Liver (tissue), 9 donors: ENCODE data around the gene MYO10. TPM values are rescaled to one million over a fixed set of nuclear protein-coding genes. Genes with fewer than 3 reads are reported as not detected.

Source experiments
- DNase-seq: peaks from one replicate; pipeline ENCODE4 v3.0.0-alpha.2; 2017; ENCODE audit warnings: low spot score
- H3K27ac ChIP-seq, 2 donors: one replicate each; pipeline ENCODE4 v1.7.0; 2013; ENCODE audit warnings: inconsistent platforms in 2 of 2, low read length in 2 of 2, control low read depth in 1 of 2, low read depth in 1 of 2, mild to moderate bottlenecking in 1 of 2
- H3K27me3 ChIP-seq, 4 donors: one replicate each; pipeline versions ENCODE4 v1.6.1 to v1.7.0; 2013; ENCODE audit warnings: low read length in 3 of 4, inconsistent platforms in 1 of 4, mild to moderate bottlenecking in 1 of 4, moderate library complexity in 1 of 4; ENCODE audit not compliant: control insufficient read depth in 4 of 4, insufficient read depth in 4 of 4
- H3K36me3 ChIP-seq, 4 donors: one replicate each; pipeline versions ENCODE4 v1.6.1 to v1.7.0; 2013; ENCODE audit warnings: low read length in 3 of 4, mild to moderate bottlenecking in 3 of 4, low read depth in 1 of 4, moderate library complexity in 1 of 4; ENCODE audit not compliant: control insufficient read depth in 4 of 4, insufficient read depth in 3 of 4
- H3K4me1 ChIP-seq, 4 donors: one replicate each; pipeline versions ENCODE4 v1.6.1 to v1.7.0; 2013; ENCODE audit warnings: low read length in 3 of 4, mild to moderate bottlenecking in 3 of 4, moderate library complexity in 1 of 4; ENCODE audit not compliant: control insufficient read depth in 4 of 4, insufficient read depth in 4 of 4
- H3K4me3 ChIP-seq, 3 donors: one replicate each; pipeline versions ENCODE4 v1.6.1 to v1.7.0; 2013; ENCODE audit warnings: low read length in 3 of 3, control low read depth in 1 of 3, low read depth in 1 of 3, mild to moderate bottlenecking in 1 of 3
- H3K9ac ChIP-seq, 2 donors: one replicate each; pipeline ENCODE4 v1.7.0; 2013; ENCODE audit warnings: low read length in 2 of 2, mild to moderate bottlenecking in 2 of 2, moderate library complexity in 2 of 2, control low read depth in 1 of 2, low read depth in 1 of 2
- H3K9me3 ChIP-seq, 4 donors: one replicate each; pipeline versions ENCODE4 v1.6.1 to v1.7.0; 2013; ENCODE audit warnings: low read length in 3 of 4; ENCODE audit not compliant: control insufficient read depth in 4 of 4
- ATF3 ChIP-seq: IDR thresholded peaks from 2 replicates; pipeline ENCODE4 v1.6.1; 2016; ENCODE audit warnings: antibody characterized with exemption
- CTCF ChIP-seq: fragments of 150-350 bp; IDR thresholded peaks from 2 replicates; pipeline ENCODE4 v1.5.1; 2017; ENCODE audit warnings: improper control_type of control experiment, low read depth, low read length; ENCODE audit not compliant: missing input control
- EGR1 ChIP-seq, 2 donors: IDR thresholded peaks; 2 replicates each; pipeline ENCODE4 v1.6.1; 2016 to 2018; ENCODE audit warnings: antibody characterized with exemption in 2 of 2, low read depth in 2 of 2
- FOXA1 ChIP-seq: IDR thresholded peaks from 2 replicates; pipeline ENCODE4 v1.6.1; 2016; ENCODE audit warnings: antibody characterized with exemption
- FOXA2 ChIP-seq: IDR thresholded peaks from 2 replicates; pipeline ENCODE4 v1.6.1; 2016; ENCODE audit warnings: antibody characterized with exemption
- GABPA ChIP-seq, 2 donors: IDR thresholded peaks in 1 of 2; conservative IDR thresholded peaks in 1 of 2; 2 replicates each; pipeline ENCODE4 v1.6.1; 2016; ENCODE audit warnings: antibody characterized with exemption in 2 of 2, mild to moderate bottlenecking in 1 of 2, moderate library complexity in 1 of 2
- HNF4A ChIP-seq, 2 donors: conservative IDR thresholded peaks; 2 replicates each; pipeline ENCODE4 v1.6.1; 2016; ENCODE audit warnings: antibody characterized with exemption in 2 of 2, mild to moderate bottlenecking in 2 of 2
- HNF4G ChIP-seq: IDR thresholded peaks from 2 replicates; pipeline ENCODE4 v1.6.1; 2016; ENCODE audit warnings: antibody characterized with exemption
- JUND ChIP-seq, 2 donors: IDR thresholded peaks; 2 replicates each; pipeline ENCODE4 v1.6.1; 2016; ENCODE audit warnings: antibody characterized with exemption in 2 of 2
- MAX ChIP-seq: IDR thresholded peaks from 2 replicates; pipeline ENCODE4 v1.6.1; 2016; ENCODE audit warnings: antibody characterized with exemption
- NR2F2 ChIP-seq: IDR thresholded peaks from 2 replicates; pipeline ENCODE4 v1.6.1; 2016; ENCODE audit warnings: antibody characterized with exemption
- RAD21 ChIP-seq, 2 donors: IDR thresholded peaks; 2 replicates each; pipeline ENCODE4 v1.6.1; 2016; ENCODE audit warnings: antibody characterized with exemption in 2 of 2, mild to moderate bottlenecking in 2 of 2
- REST ChIP-seq: IDR thresholded peaks from 2 replicates; pipeline ENCODE4 v1.6.1; 2016; ENCODE audit warnings: antibody characterized with exemption, mild to moderate bottlenecking
- RXRA ChIP-seq, 2 donors: IDR thresholded peaks; 2 replicates each; pipeline ENCODE4 v1.6.1; 2017 to 2018; ENCODE audit warnings: antibody characterized with exemption in 2 of 2, mild to moderate bottlenecking in 1 of 2
- SP1 ChIP-seq: IDR thresholded peaks from 2 replicates; pipeline ENCODE4 v1.6.1; 2018; ENCODE audit warnings: antibody characterized with exemption, mild to moderate bottlenecking
- TAF1 ChIP-seq: conservative IDR thresholded peaks from 2 replicates; pipeline ENCODE4 v1.6.1; 2016; ENCODE audit warnings: antibody characterized with exemption, mild to moderate bottlenecking
- YY1 ChIP-seq: IDR thresholded peaks from 2 replicates; pipeline ENCODE4 v1.6.1; 2016; ENCODE audit warnings: antibody characterized with exemption, mild to moderate bottlenecking
- ZBTB33 ChIP-seq: IDR thresholded peaks from 2 replicates; pipeline ENCODE4 v1.6.1; 2016; ENCODE audit warnings: antibody characterized with exemption
- WGBS: extraction: QIAGEN DNeasy Blood & Tissue Kit; methylation state at CpG from one replicate; pipeline ENCODE4 v1.1.7; 2013; 5-methylcytosine and 5-hydroxymethylcytosine counted together
- polyA plus RNA-seq, 2 donors: library from polyadenylated mRNA; stranded (reverse) in 1 of 2; unstranded in 1 of 2; fragments of 200-250 nt in 1 of 2; fragments of >200 nt in 1 of 2; fragmentation: Nextera tagmentation in 1 of 2; extraction: Ambion mirVana in 1 of 2; gene quantifications; one replicate each; pipeline versions ENCODE4 v1.2.1 to v1.2.3, GENCODE V29; 2013 to 2015
- total RNA-seq, 2 donors: library from RNA; depleted of rRNA; stranded (reverse); fragments of >200 nt; gene quantifications; one replicate each; pipeline ENCODE4 v1.2.3, GENCODE V29; 2014
- donor health status: healthy.
- donor health status: healthy.
- donor health status: healthy.
- donor health status: healthy.
- donor health status: healthy.

The MYO10 gene
- total and polyA plus RNA-seq, 4 donors, result 4.3 to 15.3 (median 7.1) TPM

GRCh38 chr5:16800477-16800876 is 135.6 kb downstream of the MYO10 start:
- Histone ChIP-seq H3K9me3 (no peaks in the 10 kb centered on the region), H3K27ac (no peak overlapping the region), H3K4me3 (no peak overlapping the region), H3K9ac (no peak overlapping the region), H3K27me3 (peaks cover 0 to 4% (median 0%) of the 10 kb centered on the region in 4 donors), H3K36me3 (no peaks in the 10 kb centered on the region), H3K4me1 (no peaks in the 10 kb centered on the region)
- DNase-seq, result no peak
- TF ChIP-seq FOXA2 (no peak), ZBTB33 (no peak)
- 78% methylated on average over 10 of the region's 10 CpGs for whole genome bisulfite sequencing

GRCh38 chr5:16799796-16800195 is 136.3 kb downstream of the MYO10 start:
- Histone ChIP-seq H3K4me1 (no peaks in the 10 kb centered on the region), H3K27ac (no peak overlapping the region), H3K27me3 (peaks cover 0 to 4% (median 0%) of the 10 kb centered on the region in 4 donors), H3K4me3 (no peak overlapping the region), H3K36me3 (no peaks in the 10 kb centered on the region), H3K9ac (no peak overlapping the region), H3K9me3 (no peaks in the 10 kb centered on the region)
- DNase-seq, result no peak
- TF ChIP-seq MAX (no peak), ZBTB33 (no peak), YY1 (no peak), REST (no peak), RXRA (IDR thresholded peaks at IDR 0.05) (no peak), HNF4A (conservative IDR thresholded peaks at IDR 0.05) (no peak), FOXA1 (no peak), SP1 (no peak), CTCF (no peak), EGR1 (IDR thresholded peaks at IDR 0.05; ENCODE audit: low read depth in 2 of 2) (no peak), FOXA2 (no peak), RAD21 (IDR thresholded peaks at IDR 0.05) (no peak), GABPA (IDR thresholded peaks at IDR 0.05 in 1 of 2, conservative IDR thresholded peaks at IDR 0.05 in 1 of 2) (no peak), NR2F2 (no peak), TAF1 (no peak), HNF4G (no peak), ATF3 (no peak), JUND (IDR thresholded peaks at IDR 0.05) (no peak)
- WGBS, result 83% methylated on average over 8 of the region's 8 CpGs
